HepG2 (cell line): Measurements from ENCODE around the gene CLDN9. TPM values are rescaled to one million over a fixed set of nuclear protein-coding genes. Genes with fewer than 3 reads are reported as not detected.

ENCODE experiments used
- ATF1 ChIP-seq: IDR thresholded peaks from 2 replicates; pipeline ENCODE4 v1.6.1; 2016; ENCODE audit warnings: mild to moderate bottlenecking, control low read depth
- CHD2 ChIP-seq: IDR thresholded peaks from 2 replicates; pipeline ENCODE4 v1.6.1; 2011; ENCODE audit warnings: low read depth, low read length, improper control_type of control experiment
- GABPB1 ChIP-seq: IDR thresholded peaks from 2 replicates; pipeline ENCODE4 v1.6.1; 2016; ENCODE audit warnings: mild to moderate bottlenecking, missing genetic modification reagents, moderate library complexity, missing compliant biosample characterization
- NR1H2 ChIP-seq: sonication (generic); formaldehyde crosslinking; IDR thresholded peaks from 2 replicates; pipeline ENCODE4 v1.8.1; 2022; ENCODE audit warnings: low read depth, missing genetic modification reagents, borderline replicate concordance
- POLR2G ChIP-seq: fragments of 200-400 bp; formaldehyde crosslinking; IDR thresholded peaks from 2 replicates; pipeline ENCODE4 v1.6.1; 2018; ENCODE audit warnings: mild to moderate bottlenecking, low read depth, low read length, moderate library complexity
- PTBP1 ChIP-seq: fragments of 200-400 bp; formaldehyde crosslinking; IDR thresholded peaks from 2 replicates; pipeline ENCODE4 v1.6.1; 2018; ENCODE audit warnings: low read length, low read depth; ENCODE audit not compliant: poor library complexity, severe bottlenecking
- RBFOX2 ChIP-seq: fragments of 200-400 bp; formaldehyde crosslinking; IDR thresholded peaks from 2 replicates; pipeline ENCODE4 v1.6.1; 2017; ENCODE audit warnings: low read depth, mild to moderate bottlenecking, low read length
- TCF12 ChIP-seq, 2 experiments: fragments of 450-650 bp in 1 of 2; sonication (generic) in 1 of 2; formaldehyde crosslinking in 1 of 2; IDR thresholded peaks; 2 replicates each; pipeline versions ENCODE4 v1.6.1 to v1.8.0; 2017 to 2022; ENCODE audit warnings: antibody characterized with exemption in 1 of 2, mild to moderate bottlenecking in 1 of 2, missing genetic modification reagents in 1 of 2, moderate library complexity in 1 of 2
- ZMYM3 ChIP-seq: sonication (generic); formaldehyde crosslinking; IDR thresholded peaks from 2 replicates; pipeline ENCODE4 v1.5.1; 2020; ENCODE audit warnings: mild to moderate bottlenecking, missing genetic modification reagents
- ZNF460 ChIP-seq: sonication (generic); formaldehyde crosslinking; IDR thresholded peaks from 2 replicates; pipeline ENCODE4 v1.5.1; 2020; ENCODE audit warnings: missing genetic modification reagents, mild to moderate bottlenecking, borderline replicate concordance
- ZNF557 ChIP-seq: sonication (generic); formaldehyde crosslinking; IDR thresholded peaks from 2 replicates; pipeline ENCODE4 v1.4.0; 2020; ENCODE audit warnings: missing genetic modification reagents
- ZNF589 ChIP-seq: sonication (generic); formaldehyde crosslinking; conservative IDR thresholded peaks from 2 replicates; pipeline ENCODE4 v1.8.0; 2022; ENCODE audit warnings: mild to moderate bottlenecking, moderate library complexity, missing genetic modification reagents
- ZNF605 ChIP-seq: sonication (generic); formaldehyde crosslinking; IDR thresholded peaks from 2 replicates; pipeline ENCODE4 v1.8.0; 2022; ENCODE audit warnings: mild to moderate bottlenecking, missing genetic modification reagents
- polyA plus RNA-seq, 8 experiments: library from polyadenylated mRNA; depleted of rRNA in 3 of 8; stranded (reverse) in 7 of 8; unstranded in 1 of 8; fragments of >200 nt; fragmentation: Illumina TruSeq in 4 of 8; extraction: Trizol in 4 of 8; gene quantifications; 2 replicates each; pipeline versions ENCODE4 v1.2.1 to v1.2.3, GENCODE V29; 2011 to 2016; ENCODE audit warnings: low read depth in 4 of 8, missing spikeins in 1 of 8, mixed read lengths in 1 of 8; ENCODE audit not compliant: insufficient read depth in 1 of 8
- total RNA-seq, 5 experiments: library from RNA; depleted of rRNA; stranded (reverse); fragments of >200 nt; fragmentation: Illumina TruSeq; extraction: Trizol; gene quantifications; 2 replicates each; pipeline ENCODE4 v1.2.3, GENCODE V29; 2016; ENCODE audit warnings: low read depth in 1 of 5
- TF ChIP-seq, protein P1 (sequence below): sonication (generic); formaldehyde crosslinking; IDR thresholded peaks from 2 replicates; pipeline ENCODE4 v1.4.0; 2020; ENCODE audit warnings: missing genetic modification reagents
- TF ChIP-seq, protein P2 (sequence below): sonication (generic); formaldehyde crosslinking; IDR thresholded peaks from 2 replicates; pipeline ENCODE4 v1.4.0; 2020; ENCODE audit warnings: missing genetic modification reagents, mild to moderate bottlenecking, borderline replicate concordance
- TF ChIP-seq, protein P3 (sequence below): sonication (generic); formaldehyde crosslinking; conservative IDR thresholded peaks from 2 replicates; pipeline ENCODE4 v1.8.0; 2022; ENCODE audit warnings: mild to moderate bottlenecking, moderate library complexity, missing genetic modification reagents
- TF ChIP-seq, protein P4 (sequence below): sonication (generic); formaldehyde crosslinking; IDR thresholded peaks from 2 replicates; pipeline ENCODE4 v1.9.0; 2021; ENCODE audit warnings: missing genetic modification reagents, mild to moderate bottlenecking, borderline replicate concordance
- TF ChIP-seq, protein P5 (sequence below), 2 experiments: fragments of 450-650 bp in 1 of 2; sonication (generic) in 1 of 2; formaldehyde crosslinking; IDR thresholded peaks; 2 replicates each; pipeline versions ENCODE4 v1.5.0 to v1.8.0; 2020 to 2022; ENCODE audit warnings: mild to moderate bottlenecking in 1 of 2, missing genetic modification reagents in 1 of 2

The CLDN9 gene
- total and polyA plus RNA-seq, 2 of the 13 experiments (the other 11 are each of a cell fraction or from before 2014, with no cell fraction given) = 0.15 to 0.26 TPM

DNA sequence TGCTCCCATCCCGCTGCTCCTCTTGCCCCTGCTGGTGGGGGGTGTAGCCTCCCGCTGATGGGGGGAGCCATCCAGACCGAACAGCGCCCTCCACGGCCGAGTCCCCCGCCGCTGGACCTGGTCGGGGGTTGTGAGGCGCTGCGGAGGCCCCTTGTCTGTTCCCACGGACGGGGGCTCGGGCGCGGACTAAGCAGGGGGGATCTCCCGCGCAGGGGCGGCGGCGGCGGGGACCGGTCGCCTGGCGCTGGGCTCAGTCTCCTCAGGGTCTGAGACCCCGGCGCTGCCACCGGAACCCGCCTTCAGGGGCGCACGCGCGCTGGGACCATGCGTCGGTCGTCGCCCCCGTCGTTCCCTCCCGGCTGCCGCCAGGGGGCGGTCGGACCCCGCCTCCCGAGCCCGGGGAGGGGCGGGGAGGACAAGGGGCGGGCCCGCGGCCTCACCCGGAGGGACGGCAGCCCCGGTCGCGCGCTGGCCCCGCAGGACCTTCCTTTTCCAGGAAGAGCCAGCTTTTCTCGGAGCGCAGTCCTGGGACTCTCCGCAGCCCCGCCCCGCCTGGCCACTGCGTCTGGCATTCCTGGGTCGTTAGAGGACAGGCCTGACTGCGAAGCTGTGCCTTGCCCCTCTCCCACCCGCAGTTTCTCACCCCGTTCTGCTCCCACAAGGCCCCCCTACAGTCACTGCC, 46.5 kb downstream of the CLDN9 start (continued):
- TF ChIP-seq, protein P1, sequence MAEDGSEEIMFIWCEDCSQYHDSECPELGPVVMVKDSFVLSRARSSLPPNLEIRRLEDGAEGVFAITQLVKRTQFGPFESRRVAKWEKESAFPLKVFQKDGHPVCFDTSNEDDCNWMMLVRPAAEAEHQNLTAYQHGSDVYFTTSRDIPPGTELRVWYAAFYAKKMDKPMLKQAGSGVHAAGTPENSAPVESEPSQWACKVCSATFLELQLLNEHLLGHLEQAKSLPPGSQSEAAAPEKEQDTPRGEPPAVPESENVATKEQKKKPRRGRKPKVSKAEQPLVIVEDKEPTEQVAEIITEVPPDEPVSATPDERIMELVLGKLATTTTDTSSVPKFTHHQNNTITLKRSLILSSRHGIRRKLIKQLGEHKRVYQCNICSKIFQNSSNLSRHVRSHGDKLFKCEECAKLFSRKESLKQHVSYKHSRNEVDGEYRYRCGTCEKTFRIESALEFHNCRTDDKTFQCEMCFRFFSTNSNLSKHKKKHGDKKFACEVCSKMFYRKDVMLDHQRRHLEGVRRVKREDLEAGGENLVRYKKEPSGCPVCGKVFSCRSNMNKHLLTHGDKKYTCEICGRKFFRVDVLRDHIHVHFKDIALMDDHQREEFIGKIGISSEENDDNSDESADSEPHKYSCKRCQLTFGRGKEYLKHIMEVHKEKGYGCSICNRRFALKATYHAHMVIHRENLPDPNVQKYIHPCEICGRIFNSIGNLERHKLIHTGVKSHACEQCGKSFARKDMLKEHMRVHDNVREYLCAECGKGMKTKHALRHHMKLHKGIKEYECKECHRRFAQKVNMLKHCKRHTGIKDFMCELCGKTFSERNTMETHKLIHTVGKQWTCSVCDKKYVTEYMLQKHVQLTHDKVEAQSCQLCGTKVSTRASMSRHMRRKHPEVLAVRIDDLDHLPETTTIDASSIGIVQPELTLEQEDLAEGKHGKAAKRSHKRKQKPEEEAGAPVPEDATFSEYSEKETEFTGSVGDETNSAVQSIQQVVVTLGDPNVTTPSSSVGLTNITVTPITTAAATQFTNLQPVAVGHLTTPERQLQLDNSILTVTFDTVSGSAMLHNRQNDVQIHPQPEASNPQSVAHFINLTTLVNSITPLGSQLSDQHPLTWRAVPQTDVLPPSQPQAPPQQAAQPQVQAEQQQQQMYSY = no peak
- TF ChIP-seq GABPB1 (CRISPR knock-in tag) (peak; percentile 84), RBFOX2 (peak; percentile 71), NR1H2 (CRISPR knock-in tag) (no peak), PTBP1 (no peak), ATF1 (no peak), ZNF557 (CRISPR knock-in tag) (no peak), CHD2 (no peak), POLR2G (peak; percentile 72), ZMYM3 (CRISPR knock-in tag) (no peak), ZNF589 (no peak), TCF12 (IDR thresholded peaks at IDR 0.05) (no peak), TCF12 (CRISPR knock-in tag; IDR thresholded peaks at IDR 0.05) (0 out of 2 replicates have a peak, but pooled peaks have one; percentile 42), ZNF605 (CRISPR knock-in tag) (no peak), ZNF460 (no peak)
- TF ChIP-seq, protein P2, sequence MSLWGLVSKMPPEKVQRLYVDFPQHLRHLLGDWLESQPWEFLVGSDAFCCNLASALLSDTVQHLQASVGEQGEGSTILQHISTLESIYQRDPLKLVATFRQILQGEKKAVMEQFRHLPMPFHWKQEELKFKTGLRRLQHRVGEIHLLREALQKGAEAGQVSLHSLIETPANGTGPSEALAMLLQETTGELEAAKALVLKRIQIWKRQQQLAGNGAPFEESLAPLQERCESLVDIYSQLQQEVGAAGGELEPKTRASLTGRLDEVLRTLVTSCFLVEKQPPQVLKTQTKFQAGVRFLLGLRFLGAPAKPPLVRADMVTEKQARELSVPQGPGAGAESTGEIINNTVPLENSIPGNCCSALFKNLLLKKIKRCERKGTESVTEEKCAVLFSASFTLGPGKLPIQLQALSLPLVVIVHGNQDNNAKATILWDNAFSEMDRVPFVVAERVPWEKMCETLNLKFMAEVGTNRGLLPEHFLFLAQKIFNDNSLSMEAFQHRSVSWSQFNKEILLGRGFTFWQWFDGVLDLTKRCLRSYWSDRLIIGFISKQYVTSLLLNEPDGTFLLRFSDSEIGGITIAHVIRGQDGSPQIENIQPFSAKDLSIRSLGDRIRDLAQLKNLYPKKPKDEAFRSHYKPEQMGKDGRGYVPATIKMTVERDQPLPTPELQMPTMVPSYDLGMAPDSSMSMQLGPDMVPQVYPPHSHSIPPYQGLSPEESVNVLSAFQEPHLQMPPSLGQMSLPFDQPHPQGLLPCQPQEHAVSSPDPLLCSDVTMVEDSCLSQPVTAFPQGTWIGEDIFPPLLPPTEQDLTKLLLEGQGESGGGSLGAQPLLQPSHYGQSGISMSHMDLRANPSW = no peak
- TF ChIP-seq, protein P3, sequence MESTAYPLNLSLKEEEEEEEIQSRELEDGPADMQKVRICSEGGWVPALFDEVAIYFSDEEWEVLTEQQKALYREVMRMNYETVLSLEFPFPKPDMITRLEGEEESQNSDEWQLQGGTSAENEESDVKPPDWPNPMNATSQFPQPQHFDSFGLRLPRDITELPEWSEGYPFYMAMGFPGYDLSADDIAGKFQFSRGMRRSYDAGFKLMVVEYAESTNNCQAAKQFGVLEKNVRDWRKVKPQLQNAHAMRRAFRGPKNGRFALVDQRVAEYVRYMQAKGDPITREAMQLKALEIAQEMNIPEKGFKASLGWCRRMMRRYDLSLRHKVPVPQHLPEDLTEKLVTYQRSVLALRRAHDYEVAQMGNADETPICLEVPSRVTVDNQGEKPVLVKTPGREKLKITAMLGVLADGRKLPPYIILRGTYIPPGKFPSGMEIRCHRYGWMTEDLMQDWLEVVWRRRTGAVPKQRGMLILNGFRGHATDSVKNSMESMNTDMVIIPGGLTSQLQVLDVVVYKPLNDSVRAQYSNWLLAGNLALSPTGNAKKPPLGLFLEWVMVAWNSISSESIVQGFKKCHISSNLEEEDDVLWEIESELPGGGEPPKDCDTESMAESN (CRISPR knock-in tag) = no peak
- TF ChIP-seq, protein P4, sequence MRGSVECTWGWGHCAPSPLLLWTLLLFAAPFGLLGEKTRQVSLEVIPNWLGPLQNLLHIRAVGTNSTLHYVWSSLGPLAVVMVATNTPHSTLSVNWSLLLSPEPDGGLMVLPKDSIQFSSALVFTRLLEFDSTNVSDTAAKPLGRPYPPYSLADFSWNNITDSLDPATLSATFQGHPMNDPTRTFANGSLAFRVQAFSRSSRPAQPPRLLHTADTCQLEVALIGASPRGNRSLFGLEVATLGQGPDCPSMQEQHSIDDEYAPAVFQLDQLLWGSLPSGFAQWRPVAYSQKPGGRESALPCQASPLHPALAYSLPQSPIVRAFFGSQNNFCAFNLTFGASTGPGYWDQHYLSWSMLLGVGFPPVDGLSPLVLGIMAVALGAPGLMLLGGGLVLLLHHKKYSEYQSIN (CRISPR knock-in tag) = no peak
- TF ChIP-seq, protein P5, sequence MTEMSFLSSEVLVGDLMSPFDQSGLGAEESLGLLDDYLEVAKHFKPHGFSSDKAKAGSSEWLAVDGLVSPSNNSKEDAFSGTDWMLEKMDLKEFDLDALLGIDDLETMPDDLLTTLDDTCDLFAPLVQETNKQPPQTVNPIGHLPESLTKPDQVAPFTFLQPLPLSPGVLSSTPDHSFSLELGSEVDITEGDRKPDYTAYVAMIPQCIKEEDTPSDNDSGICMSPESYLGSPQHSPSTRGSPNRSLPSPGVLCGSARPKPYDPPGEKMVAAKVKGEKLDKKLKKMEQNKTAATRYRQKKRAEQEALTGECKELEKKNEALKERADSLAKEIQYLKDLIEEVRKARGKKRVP (CRISPR knock-in tag; IDR thresholded peaks at IDR 0.05) = no peak
